GM18870 (cell line): ENCODE data around the gene BUD13.
"Not testable (repeated sequence)": the region's sequence is repeated elsewhere in the genome, so short reads cannot be mapped to it uniquely, and the experiment has no call there.

Source experiments
- ATAC-seq: cut with Tn5 transposase; IDR thresholded peaks from one replicate; pipeline ENCODE4 v1.9.1; 2021; ENCODE audit warnings: moderate library complexity; ENCODE audit not compliant: unreplicated experiment

BUD13 gene

GRCh38 chr11:116772443-116773202 is at the start of gene BUD13:
Gene BUD13 (minus strand): TSS chr11:116772987. CDS start chr11:116772964, 23 bp downstream.
- peak; percentile 62 for ATAC-seq

GRCh38 chr11:116822575-116822974 is 49.8 kb upstream of the BUD13 start:
- no peak for ATAC-seq

- no peak for ATAC-seq
Measured at GRCh38 chr11:116821050-116821918, 48.5 kb upstream of the BUD13 start.

- ATAC-seq, result no peak
Measured at GRCh38 chr11:116819049-116819448, 46.3 kb upstream of the BUD13 start.

- ATAC-seq, result no peak
Measured at GRCh38 chr11:116814502-116814901, 41.7 kb upstream of the BUD13 start.

GRCh38 chr11:116813781-116814471 is 41.1 kb upstream of the BUD13 start:
- no peak for ATAC-seq

GRCh38 chr11:116813170-116813569 is 40.4 kb upstream of the BUD13 start:
- ATAC-seq, result no peak

GRCh38 chr11:116812109-116812508 is 39.3 kb upstream of the BUD13 start:
- ATAC-seq, result no peak

- ATAC-seq, result no peak
Measured at GRCh38 chr11:116811194-116811593, 38.4 kb upstream of the BUD13 start.

- ATAC-seq, result no peak
Measured at GRCh38 chr11:116808262-116809175, 35.7 kb upstream of the BUD13 start.

- no peak for ATAC-seq
Measured at GRCh38 chr11:116807601-116808261, 34.9 kb upstream of the BUD13 start.

- no peak for ATAC-seq
Measured at GRCh38 chr11:116804001-116804400, 31.2 kb upstream of the BUD13 start.

- ATAC-seq, result not testable (repeated sequence)
Measured at GRCh38 chr11:116801662-116802061, 28.9 kb upstream of the BUD13 start.

- ATAC-seq, result no peak
Measured at GRCh38 chr11:116800610-116801009, 27.8 kb upstream of the BUD13 start.

- no peak for ATAC-seq
Measured at GRCh38 chr11:116798368-116798767, 25.6 kb upstream of the BUD13 start.

GRCh38 chr11:116797816-116798215 is 25.0 kb upstream of the BUD13 start:
- ATAC-seq, result no peak

GRCh38 chr11:116796548-116796947 is 23.8 kb upstream of the BUD13 start:
- no peak for ATAC-seq

- ATAC-seq, result no peak
Measured at GRCh38 chr11:116794851-116795250, 22.1 kb upstream of the BUD13 start.

GRCh38 chr11:116793772-116794097 is 20.9 kb upstream of the BUD13 start:
- no peak for ATAC-seq
